HG03095 (cell line): ENCODE results near the gene IGSF10.
"Not testable (repeated sequence)": the region's sequence is repeated elsewhere in the genome, so short reads cannot be mapped to it uniquely, and the experiment has no call there.

Experiments
- ATAC-seq: cut with Tn5 transposase; IDR thresholded peaks from one replicate; pipeline ENCODE4 v1.9.1; 2021; ENCODE audit warnings: moderate library complexity; ENCODE audit not compliant: unreplicated experiment

IGSF10 gene

DNA sequence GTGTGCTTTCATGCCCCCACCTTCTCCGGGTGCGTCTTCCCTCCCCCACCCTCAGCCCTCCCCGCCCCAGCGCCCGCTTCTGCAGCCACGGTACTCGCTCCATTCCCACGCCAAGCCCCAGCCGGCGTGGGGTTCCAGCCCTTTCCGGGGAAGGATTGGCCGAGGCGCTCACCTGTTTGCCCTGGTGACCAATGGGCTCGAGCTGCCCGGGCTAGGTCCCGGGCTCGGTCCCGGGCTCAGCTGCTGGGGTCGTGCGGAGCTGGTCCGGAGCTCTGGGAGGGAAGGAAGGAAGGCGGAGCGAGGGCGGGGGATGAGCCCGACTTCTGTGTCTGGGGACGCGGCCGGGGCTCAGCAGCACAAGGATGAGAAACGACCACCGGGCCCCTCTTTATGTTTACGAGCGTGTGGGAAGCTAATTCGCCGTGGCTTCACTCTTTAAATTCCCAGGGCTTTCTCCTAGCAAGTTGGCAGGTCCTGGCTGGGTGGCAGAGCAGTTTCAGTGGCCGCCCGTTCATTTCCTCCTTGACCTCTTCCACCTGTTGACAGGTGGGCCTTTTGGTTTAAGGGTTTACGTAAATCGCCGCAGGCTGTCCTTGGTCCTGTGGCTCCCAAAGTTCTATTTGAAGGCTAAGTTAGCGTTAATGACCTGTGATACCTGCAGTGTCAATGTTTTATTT, at the start of gene IGSF10:
Gene IGSF10 (minus strand): TSS at position 288 of the 677 bp plus-strand sequence. CDS start 2,352 bp downstream, outside the sequence.
- ATAC-seq, result no peak

DNA sequence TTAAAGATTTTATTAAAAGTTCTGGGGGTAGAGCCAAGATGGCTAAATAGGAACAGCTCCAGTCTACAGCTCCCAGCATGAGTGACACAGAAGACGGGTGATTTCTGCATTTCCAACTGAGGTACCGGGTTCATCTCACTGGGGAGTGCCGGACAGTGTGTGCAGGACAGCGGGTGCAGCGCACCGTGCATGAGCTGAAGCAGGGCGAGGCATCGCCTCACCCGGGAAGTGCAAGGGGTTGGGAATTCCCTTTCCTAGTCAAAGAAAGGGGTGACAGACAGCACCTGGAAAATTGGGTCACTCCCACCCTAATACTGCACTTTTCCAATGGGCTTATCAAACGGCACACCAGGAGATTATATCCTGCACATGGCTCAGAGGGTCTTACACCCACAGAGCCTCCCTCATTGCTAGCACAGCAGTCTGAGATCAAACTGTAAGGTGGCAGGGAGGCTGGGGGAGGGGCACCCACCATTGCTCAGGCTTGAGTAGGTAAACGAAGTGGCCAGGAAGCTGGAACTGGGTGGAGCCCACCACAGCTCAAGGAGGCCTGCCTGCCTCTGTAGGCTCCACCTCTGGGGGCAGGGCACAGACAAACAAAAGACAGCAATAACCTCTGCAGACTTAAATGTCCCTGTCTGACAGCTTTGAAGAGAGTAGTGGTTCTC, 48.7 kb upstream of the IGSF10 start:
- ATAC-seq, result not testable (repeated sequence)

DNA sequence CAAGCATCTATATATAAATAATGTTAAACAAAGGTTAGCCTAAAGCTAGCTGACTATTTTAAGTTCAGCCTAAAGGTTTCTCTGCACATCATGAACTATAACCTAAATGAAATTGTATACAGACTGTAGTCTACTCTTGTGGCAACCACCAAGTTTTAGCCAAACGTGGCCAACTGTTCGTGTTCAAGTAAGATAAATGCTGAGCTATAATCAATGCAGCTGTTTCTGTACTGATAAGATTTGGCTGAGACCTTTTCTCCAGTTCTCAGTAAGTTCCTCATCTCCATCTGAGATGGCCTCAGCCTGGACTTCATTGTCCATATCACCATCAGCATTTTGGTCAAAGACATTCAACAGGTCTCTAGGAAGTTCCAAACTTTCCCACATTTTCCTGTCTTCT, 43.7 kb upstream of the IGSF10 start:
- ATAC-seq, result no peak

DNA sequence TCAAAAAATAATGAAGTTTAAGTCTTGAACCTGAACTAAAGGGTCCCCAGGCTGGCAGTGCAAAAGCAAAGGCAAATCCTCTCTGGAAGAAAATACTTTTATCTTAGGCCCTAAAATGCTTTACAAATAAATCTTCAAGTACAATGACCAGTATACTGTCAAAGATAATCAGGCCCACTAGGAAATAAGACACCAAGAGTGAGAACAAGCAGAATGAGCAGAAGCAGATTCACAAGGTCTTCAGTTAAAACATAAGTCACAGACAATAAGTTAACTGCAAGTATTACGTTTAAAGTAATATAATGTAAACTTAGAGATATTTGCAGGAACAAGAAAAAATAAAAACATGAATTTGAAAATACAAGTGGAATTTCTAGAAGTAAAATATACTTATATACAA, 42.2 kb upstream of the IGSF10 start:
- ATAC-seq, result no peak

DNA sequence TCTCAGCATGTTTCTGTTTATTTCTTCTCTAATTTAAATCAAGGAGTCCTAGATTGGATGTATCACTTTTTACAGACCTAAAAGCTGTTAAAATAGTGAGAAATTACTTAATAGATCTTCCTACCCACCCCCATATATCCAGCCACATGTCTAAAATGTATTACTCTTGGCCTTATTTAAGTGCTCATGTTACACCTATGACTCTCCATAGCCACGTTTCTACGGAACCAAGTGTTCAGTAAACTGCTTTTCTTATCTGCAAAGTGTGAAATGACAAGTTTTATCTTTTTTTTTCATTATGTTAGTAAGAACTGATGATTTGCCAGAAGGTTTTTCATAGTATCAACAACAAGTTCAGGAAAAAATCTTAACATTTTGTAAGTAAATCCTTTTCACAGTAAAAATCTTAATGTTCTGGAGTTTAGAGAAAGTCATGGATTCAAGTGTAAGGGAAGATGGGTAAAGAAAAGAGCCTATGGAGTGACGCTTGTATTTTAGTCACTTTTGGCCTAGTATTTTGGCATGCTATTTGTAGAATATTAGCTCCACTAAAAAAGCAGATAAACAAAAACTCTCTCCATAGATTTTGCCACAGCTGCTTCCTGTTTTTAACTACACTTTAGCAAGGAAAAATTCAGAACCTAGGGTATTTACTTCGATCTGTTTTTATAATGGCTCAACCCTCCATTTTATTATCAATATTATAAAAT, 41.2 kb upstream of the IGSF10 start:
- ATAC-seq, result no peak

DNA sequence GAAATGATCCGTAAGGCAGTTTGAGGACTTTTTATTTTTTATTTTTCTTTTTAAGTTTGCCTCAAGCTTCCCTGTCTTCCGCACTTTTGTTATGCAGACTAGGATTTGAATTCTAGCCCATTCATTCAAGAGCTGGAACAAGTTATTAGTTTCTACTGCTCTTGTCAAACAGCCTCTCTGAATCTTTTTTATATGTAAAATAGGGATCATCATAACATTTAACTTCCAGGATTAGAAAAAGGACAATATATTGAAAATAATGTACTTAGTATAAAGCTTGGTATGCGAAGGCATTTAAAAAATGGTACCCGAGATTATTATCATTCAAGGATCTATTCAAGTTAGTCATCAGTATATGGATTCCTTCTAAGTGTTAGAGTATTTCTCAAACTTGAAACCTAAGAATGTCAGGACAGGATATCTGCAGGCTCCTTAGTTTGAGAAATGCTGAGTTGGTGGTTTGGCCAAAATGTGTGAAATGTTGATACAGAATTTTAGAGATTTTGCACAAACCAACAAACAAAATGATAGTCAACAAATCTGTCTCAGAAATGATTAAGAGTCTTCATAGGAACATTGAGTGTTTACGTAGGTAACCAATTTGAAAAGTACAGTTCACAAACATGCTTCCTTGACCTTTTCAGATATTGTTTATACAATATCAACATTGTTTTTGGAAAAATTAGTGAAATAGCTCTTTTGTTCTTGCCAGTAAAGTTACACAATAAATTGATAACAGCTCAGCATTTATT, 40.5 kb upstream of the IGSF10 start:
- ATAC-seq, result no peak

DNA sequence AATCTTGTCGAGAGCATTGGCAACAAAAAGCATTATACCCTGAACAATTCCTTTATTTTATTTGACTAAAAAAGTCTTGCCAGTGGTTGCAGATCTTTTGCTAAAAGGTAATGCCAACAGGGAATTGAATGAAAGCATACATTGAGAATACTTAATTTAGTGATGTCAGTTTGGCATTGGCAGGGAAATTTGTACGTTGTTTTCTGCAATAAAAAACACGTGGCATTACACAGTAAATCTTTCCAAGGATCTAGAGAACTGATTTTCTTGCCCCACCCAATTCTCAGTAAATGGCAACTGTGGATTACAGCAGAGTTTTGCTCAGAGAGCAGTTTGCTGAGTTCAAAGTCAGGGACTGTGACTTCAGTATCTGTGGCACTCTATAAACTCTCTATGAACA, 38.3 kb upstream of the IGSF10 start:
- no peak for ATAC-seq

GRCh38 chr3:151491525-151491924, 30.7 kb upstream of the IGSF10 start:
- no peak for ATAC-seq

GRCh38 chr3:151487833-151488232, 27.0 kb upstream of the IGSF10 start:
- not testable (repeated sequence) for ATAC-seq

- no peak for ATAC-seq
Measured at GRCh38 chr3:151483961-151484520, 23.2 kb upstream of the IGSF10 start.

DNA sequence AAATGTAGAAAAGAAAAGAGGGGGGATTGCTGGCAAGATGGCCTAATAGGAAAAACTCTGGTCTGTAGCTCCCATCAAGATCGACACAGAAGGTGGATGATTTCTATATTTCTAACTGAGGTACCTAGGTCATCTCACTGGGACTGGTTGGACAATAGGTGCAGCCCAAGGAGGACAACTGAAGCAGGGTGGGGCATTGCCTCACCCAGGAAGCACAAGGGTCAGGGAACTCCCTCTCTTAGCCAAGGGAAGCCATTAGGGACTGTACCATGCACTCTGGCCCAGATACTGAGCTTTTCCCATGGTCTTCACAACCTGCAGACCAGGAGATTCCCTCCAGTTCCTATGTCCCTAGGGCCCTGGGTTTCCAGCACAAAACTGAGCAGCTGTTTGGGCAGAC, 22.6 kb upstream of the IGSF10 start:
- no peak for ATAC-seq

DNA sequence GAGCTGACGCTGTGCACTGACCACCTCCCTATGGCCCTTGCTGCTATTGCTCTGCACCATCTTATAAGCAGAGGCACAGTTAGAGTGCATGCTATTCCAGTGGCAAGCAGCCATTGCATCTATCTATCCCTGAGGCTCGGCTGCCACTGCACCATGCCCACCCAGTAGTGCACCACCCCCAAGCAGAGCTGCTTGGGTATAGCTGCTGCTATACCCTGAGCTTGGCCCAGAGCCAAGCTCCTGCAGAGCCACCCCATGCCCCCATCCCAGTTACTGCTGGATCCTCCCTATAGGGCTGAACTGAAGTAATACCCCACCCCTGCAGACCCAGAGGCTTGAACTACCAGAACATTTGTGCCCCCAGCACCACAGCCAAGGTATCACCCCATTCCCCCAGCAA, 19.6 kb upstream of the IGSF10 start:
- ATAC-seq, result no peak

GRCh38 chr3:151479452-151479851, 18.6 kb upstream of the IGSF10 start:
- no peak for ATAC-seq

DNA sequence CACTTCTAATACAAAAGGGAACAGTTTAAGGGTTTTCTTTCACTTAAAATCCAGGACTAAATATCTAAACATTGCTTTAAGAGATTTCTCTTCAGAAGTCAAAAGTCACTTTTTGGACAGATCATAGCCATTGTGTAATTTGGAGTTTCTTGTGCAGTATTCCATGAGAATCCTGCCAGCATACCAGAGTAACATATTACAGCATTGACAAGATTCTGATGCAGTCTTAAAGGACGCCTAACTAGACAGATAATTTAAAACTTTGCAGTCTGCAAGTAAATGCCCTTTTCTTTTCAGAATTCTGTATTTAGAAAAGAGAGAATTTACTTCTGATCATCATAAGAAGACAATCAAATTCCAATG, 17.5 kb upstream of the IGSF10 start:
- no peak for ATAC-seq

GRCh38 chr3:151477591-151478334, 16.9 kb upstream of the IGSF10 start:
- no peak for ATAC-seq

DNA sequence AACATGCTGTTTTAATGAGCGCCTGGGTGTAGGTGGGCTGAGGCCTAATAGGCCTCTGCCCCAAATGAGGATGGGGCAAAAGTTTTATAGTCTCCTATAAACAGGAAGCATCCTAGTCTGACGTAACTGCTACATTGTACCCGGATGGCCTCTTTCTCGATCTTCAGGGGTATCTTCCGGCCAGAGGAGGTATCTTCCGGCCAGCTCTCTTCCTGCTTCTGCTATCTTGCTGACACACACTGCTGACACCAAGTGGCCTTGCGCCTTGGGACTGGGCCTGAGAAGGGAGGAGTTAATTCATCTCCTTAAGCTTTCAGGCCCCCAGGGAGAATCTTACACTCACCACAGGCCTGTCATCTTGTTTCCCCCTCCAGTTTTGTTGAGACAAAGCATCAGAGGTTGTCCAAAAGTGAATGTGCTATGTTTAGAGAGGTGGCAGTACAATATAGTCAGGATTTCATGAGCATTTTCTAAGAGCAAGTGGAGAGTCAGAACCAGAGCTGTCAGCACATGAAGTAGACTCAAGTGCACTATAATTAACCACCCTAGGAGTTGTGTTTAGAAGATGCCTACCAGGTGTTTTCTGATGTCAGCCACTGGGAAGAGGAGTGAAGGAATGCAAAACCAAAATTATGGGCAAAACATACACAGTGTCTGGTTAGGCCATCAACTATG, 15.6 kb upstream of the IGSF10 start:
- ATAC-seq, result no peak

DNA sequence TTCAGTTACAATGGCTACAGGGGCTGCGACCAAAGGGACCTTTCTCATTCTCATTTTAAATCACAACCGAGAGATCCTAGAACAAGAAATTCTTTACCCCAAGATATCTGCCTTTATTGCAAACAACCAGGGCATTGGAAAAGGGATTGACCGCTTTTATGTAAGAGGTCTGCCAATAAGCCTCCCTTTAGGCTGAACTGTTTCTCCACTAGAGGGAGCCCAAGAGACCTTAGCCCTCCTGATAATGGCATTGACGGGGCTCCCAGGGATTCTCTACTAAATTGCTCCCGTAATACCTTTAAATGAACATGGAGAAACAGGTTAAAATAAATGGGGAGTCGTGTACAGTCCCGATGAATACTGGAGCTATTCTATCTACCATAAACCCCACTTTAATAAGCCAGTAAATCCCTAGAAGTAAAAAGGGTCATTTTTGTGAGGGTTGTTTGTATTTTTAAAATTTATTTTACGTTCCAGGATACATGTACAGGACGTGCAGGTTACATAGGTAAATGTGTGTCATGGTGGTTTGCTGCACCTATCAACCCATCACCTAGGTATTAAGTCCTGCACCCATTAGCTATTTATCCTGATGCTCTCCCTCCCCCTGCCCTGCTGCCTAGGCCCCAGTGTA, 7.5 kb upstream of the IGSF10 start:
- ATAC-seq, result peak; percentile 78

DNA sequence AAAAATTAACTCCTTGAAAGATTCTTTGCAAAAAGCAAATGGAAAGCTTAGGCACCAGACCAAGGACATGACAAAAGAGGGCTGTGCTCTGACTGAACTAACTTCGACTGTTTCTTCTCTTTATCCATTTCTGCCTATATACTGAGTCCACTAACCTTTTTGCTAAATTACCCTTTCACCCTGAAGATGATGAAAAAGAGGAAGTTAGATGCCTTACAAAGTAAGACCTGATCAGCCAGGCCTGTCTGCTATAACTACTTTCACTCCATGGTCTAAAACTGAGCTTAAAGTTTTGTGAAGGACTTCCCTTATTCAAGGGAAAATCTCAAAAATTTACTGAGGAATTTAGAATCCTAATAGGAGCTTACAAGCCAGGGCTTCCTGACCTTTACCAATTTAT, 6.2 kb upstream of the IGSF10 start:
- no peak for ATAC-seq

- ATAC-seq, result no peak
Measured at GRCh38 chr3:151462991-151463390, 2.1 kb upstream of the IGSF10 start.
